Measurements from ENCODE around the gene ARHGEF5.
"Not testable (repeated sequence)": the region's sequence is repeated elsewhere in the genome, so short reads cannot be mapped to it uniquely, and the experiment has no call there.

Gene ARHGEF5

GRCh38 chr7:144355176-144355822 is at the start of gene ARHGEF5:
Gene ARHGEF5, plus strand, starts transcription at chr7:144355402. Its CDS starts 7,268 bp downstream, at chr7:144362670.
- not testable (repeated sequence) for DNase-seq

GRCh38 chr7:144309702-144310101 is 45.5 kb upstream of the ARHGEF5 start:
- not testable (repeated sequence) for DNase-seq

GRCh38 chr7:144311218-144311617 is 44.0 kb upstream of the ARHGEF5 start:
- not testable (repeated sequence) for DNase-seq

GRCh38 chr7:144311872-144312469 is 43.2 kb upstream of the ARHGEF5 start, which contains the start of gene OR2A1:
Gene OR2A1, plus strand, starts transcription at chr7:144312419. Its CDS starts 5,706 bp downstream, at chr7:144318125.
- not testable (repeated sequence) for DNase-seq

- not testable (repeated sequence) for DNase-seq
Observed at GRCh38 chr7:144317537-144317936, 37.7 kb upstream of the ARHGEF5 start.

GRCh38 chr7:144319547-144319946 is 35.7 kb upstream of the ARHGEF5 start:
- DNase-seq: not testable (repeated sequence)

- DNase-seq: not testable (repeated sequence)
Observed at GRCh38 chr7:144321677-144322206, 33.5 kb upstream of the ARHGEF5 start.

- DNase-seq: not testable (repeated sequence)
Observed at GRCh38 chr7:144323359-144323758, 31.8 kb upstream of the ARHGEF5 start.

GRCh38 chr7:144325868-144326267 is 29.3 kb upstream of the ARHGEF5 start:
- DNase-seq: not testable (repeated sequence)

- DNase-seq: not testable (repeated sequence)
Observed at GRCh38 chr7:144330044-144330443, 25.2 kb upstream of the ARHGEF5 start.

- DNase-seq: not testable (repeated sequence)
Observed at GRCh38 chr7:144331221-144331995, 23.8 kb upstream of the ARHGEF5 start.

- not testable (repeated sequence) for DNase-seq
Observed at GRCh38 chr7:144331996-144332288, 23.3 kb upstream of the ARHGEF5 start.

GRCh38 chr7:144348625-144349024 is 6.6 kb upstream of the ARHGEF5 start:
- DNase-seq: not testable (repeated sequence)

GRCh38 chr7:144351667-144352066 is 3.5 kb upstream of the ARHGEF5 start:
- DNase-seq: not testable (repeated sequence)

- not testable (repeated sequence) for DNase-seq
Observed at GRCh38 chr7:144356185-144356584, 983 bp downstream of the ARHGEF5 start.

- DNase-seq: not testable (repeated sequence)
Observed at GRCh38 chr7:144356860-144357259, 1.7 kb downstream of the ARHGEF5 start.

GRCh38 chr7:144362061-144362460 is 6.9 kb downstream of the ARHGEF5 start:
- DNase-seq: not testable (repeated sequence)

- not testable (repeated sequence) for DNase-seq
Observed at GRCh38 chr7:144365523-144365922, 10.3 kb downstream of the ARHGEF5 start.

- not testable (repeated sequence) for DNase-seq
Observed at GRCh38 chr7:144367250-144367649, 12.0 kb downstream of the ARHGEF5 start.

GRCh38 chr7:144369221-144369620 is 14.0 kb downstream of the ARHGEF5 start:
- DNase-seq: not testable (repeated sequence)

GRCh38 chr7:144378651-144379050 is 23.4 kb downstream of the ARHGEF5 start:
- no peak for DNase-seq

GRCh38 chr7:144379776-144380384 is 24.7 kb downstream of the ARHGEF5 start:
- no peak for DNase-seq

- no peak for DNase-seq
Observed at GRCh38 chr7:144384071-144384470, 28.9 kb downstream of the ARHGEF5 start.
